Central memory CD4-positive, alpha-beta T cell (primary cell): ENCODE results near the gene ATAD2B.
"Not testable (repeated sequence)": the region's sequence is repeated elsewhere in the genome, so short reads cannot be mapped to it uniquely, and the experiment has no call there.

Experiments
- DNase-seq: peaks from one replicate; pipeline ENCODE4 v3.0.0; 2022
- total RNA-seq, 3 experiments: gene quantifications; one replicate each; lab custom pipeline; 2026; lab: John Stamatoyannopoulos, UW

Gene ATAD2B
- total RNA-seq, result 45.3 to 155 (median 85.4) reads per million in 3 experiments

- peak; percentile 96 for DNase-seq
Observed at GRCh38 chr2:23926750-23927571, at the start of gene ATAD2B. TSS of gene ATAD2B (minus strand) at chr2:23927123. CDS start at chr2:23926770, 353 bp downstream.

- DNase-seq, result no peak
Observed at GRCh38 chr2:23967846-23968245, 40.9 kb upstream of the ATAD2B start.

- DNase-seq, result no peak
Observed at GRCh38 chr2:23954325-23955014, 27.5 kb upstream of the ATAD2B start.

- no peak for DNase-seq
Observed at GRCh38 chr2:23953625-23954024, 26.7 kb upstream of the ATAD2B start.

GRCh38 chr2:23952558-23952957 lies 25.6 kb upstream of the ATAD2B start:
- DNase-seq, result not testable (repeated sequence)

GRCh38 chr2:23947350-23947749 lies 20.4 kb upstream of the ATAD2B start:
- DNase-seq, result no peak

GRCh38 chr2:23944976-23945375 lies 18.1 kb upstream of the ATAD2B start:
- no peak for DNase-seq

GRCh38 chr2:23944527-23944926 lies 17.6 kb upstream of the ATAD2B start:
- DNase-seq, result no peak

GRCh38 chr2:23943666-23944065 lies 16.7 kb upstream of the ATAD2B start:
- no peak for DNase-seq

- DNase-seq, result no peak
Observed at GRCh38 chr2:23941644-23942043, 14.7 kb upstream of the ATAD2B start.

GRCh38 chr2:23940718-23941620 lies 14.0 kb upstream of the ATAD2B start:
- DNase-seq, result no peak

- DNase-seq, result peak; percentile 77
Observed at GRCh38 chr2:23939987-23940717, 13.2 kb upstream of the ATAD2B start, which contains the start of gene UBXN2A. TSS of gene UBXN2A (plus strand) at chr2:23940463. CDS start at chr2:23958315, 17,852 bp downstream.

- no peak for DNase-seq
Observed at GRCh38 chr2:23934259-23934658, 7.3 kb upstream of the ATAD2B start.

- DNase-seq, result no peak
Observed at GRCh38 chr2:23926290-23926749, 603 bp downstream of the ATAD2B start.

GRCh38 chr2:23925702-23926289 lies 1.1 kb downstream of the ATAD2B start:
- DNase-seq, result peak; percentile 74

- no peak for DNase-seq
Observed at GRCh38 chr2:23924589-23925359, 2.1 kb downstream of the ATAD2B start.

GRCh38 chr2:23918837-23919489 lies 8.0 kb downstream of the ATAD2B start:
- no peak for DNase-seq

GRCh38 chr2:23916727-23917405 lies 10.1 kb downstream of the ATAD2B start:
- DNase-seq, result no peak

- no peak for DNase-seq
Observed at GRCh38 chr2:23915327-23915726, 11.6 kb downstream of the ATAD2B start.

GRCh38 chr2:23912054-23912453 lies 14.9 kb downstream of the ATAD2B start:
- DNase-seq, result no peak
